Chondrocyte (in vitro differentiated cells): ENCODE measurements around the gene SARS2. TPM values are rescaled to one million over a fixed set of nuclear protein-coding genes. Genes with fewer than 3 reads are reported as not detected.

Experiments
- DNase-seq: peaks from one replicate; pipeline ENCODE4 v3.0.0; 2021; ENCODE audit warnings: mixed read lengths, low spot score
- H3K27ac Mint-ChIP-seq: one replicate; pipeline ENCODE4 v1.8.0; 2021; ENCODE audit warnings: mild to moderate bottlenecking, moderate library complexity, mixed read lengths; ENCODE audit not compliant: unreplicated experiment
- H3K27me3 Mint-ChIP-seq: 2 replicates; pipeline ENCODE4 v1.8.0; 2021; ENCODE audit warnings: low read depth, mixed read lengths
- H3K36me3 Mint-ChIP-seq: 2 replicates; pipeline ENCODE4 v1.8.0; 2021; ENCODE audit warnings: low read depth, mixed read lengths
- H3K4me1 Mint-ChIP-seq: 2 replicates; pipeline ENCODE4 v1.8.0; 2021; ENCODE audit warnings: low read depth, mild to moderate bottlenecking, mixed read lengths
- H3K4me3 Mint-ChIP-seq: one replicate; pipeline ENCODE4 v1.8.0; 2021; ENCODE audit warnings: mild to moderate bottlenecking, moderate library complexity, mixed read lengths; ENCODE audit not compliant: unreplicated experiment
- H3K9me3 Mint-ChIP-seq: 2 replicates; pipeline ENCODE4 v1.8.0; 2021; ENCODE audit warnings: low read depth, mixed read lengths
- long read RNA-seq: library from polyadenylated mRNA; stranded (forward); transcript quantifications from one replicate; pipeline ENCODE4 v2.0.0, GENCODE V29; 2021
- total RNA-seq: library from RNA; stranded (reverse); gene quantifications from 3 replicates; pipeline ENCODE4 v1.2.1, GENCODE V29; 2021
- TF ChIP-seq, protein P1 (sequence below): fragments of 200-600 bp; sonication (generic); IDR thresholded peaks from 2 replicates; pipeline ENCODE4 v1.5.0; 2021; ENCODE audit warnings: antibody characterized with exemption, mild to moderate bottlenecking, moderate library complexity

SARS2 gene, protein sequence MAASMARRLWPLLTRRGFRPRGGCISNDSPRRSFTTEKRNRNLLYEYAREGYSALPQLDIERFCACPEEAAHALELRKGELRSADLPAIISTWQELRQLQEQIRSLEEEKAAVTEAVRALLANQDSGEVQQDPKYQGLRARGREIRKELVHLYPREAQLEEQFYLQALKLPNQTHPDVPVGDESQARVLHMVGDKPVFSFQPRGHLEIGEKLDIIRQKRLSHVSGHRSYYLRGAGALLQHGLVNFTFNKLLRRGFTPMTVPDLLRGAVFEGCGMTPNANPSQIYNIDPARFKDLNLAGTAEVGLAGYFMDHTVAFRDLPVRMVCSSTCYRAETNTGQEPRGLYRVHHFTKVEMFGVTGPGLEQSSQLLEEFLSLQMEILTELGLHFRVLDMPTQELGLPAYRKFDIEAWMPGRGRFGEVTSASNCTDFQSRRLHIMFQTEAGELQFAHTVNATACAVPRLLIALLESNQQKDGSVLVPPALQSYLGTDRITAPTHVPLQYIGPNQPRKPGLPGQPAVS
- 14.4 to 25.8 TPM (median 15.6 TPM) in 3 replicates for total RNA-seq
- long read RNA-seq, transcript SARS2-201 (16 exons, 2,057 nt), result major isoform, 15 of 24 reads
- long read RNA-seq, partial matches to known transcripts, result 1 of 24 reads
- long read RNA-seq, other reads (novel, unspliced or antisense), result 8 of 24 reads

DNA sequence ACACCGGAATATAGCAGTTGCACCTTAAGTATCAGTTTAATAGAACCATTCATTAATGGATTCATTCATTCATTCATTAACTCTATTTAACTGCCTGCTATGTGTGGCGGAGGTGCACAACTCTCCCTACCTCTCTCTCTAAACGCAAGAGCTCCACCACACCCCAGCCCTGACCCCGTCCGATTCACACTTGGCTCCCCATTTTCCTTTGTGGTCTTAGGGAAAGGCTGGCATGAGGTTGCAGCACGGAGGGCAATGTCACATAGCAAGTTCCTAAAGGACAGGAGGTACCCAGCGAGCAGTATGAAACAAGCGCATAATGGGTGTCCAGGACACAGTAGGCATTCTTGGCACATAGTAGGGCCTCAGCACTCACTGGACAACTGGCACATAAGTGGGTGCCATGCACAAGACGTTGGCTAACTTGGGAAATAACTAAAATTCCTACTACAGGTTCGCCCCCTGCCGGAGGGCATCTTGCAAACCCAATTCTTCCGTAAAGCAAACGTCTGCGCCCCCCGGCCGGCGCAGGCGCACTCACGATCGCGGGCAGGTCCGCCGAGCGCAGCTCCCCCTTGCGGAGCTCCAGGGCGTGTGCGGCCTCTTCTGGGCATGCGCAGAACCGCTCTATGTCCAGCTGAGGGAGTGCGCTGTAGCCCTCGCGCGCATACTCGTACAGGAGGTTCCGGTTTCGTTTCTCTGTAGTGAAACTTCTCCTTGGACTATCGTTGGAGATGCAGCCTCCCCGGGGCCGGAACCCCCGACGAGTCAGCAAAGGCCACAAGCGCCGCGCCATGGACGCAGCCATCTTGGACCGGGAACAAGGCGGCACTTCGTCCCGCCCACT is at the start of gene SARS2:
Gene SARS2, minus strand, starts transcription at position 835 of the 847 bp plus-strand sequence. Its CDS starts 27 bp downstream, at position 808.
- Mint-ChIP-seq H3K27ac (peak within 1 kb of the TSS; percentile 97), H3K4me1 (peaks cover 33% of the 10 kb centered on the region), H3K27me3 (no peaks in the 10 kb centered on the region), H3K36me3 (peaks cover 14% of the 10 kb centered on the region), H3K9me3 (peaks cover 7% of the 10 kb centered on the region), H3K4me3 (peak within 1 kb of the TSS; percentile 96)
- DNase-seq, result no peak
- TF ChIP-seq, protein P1, sequence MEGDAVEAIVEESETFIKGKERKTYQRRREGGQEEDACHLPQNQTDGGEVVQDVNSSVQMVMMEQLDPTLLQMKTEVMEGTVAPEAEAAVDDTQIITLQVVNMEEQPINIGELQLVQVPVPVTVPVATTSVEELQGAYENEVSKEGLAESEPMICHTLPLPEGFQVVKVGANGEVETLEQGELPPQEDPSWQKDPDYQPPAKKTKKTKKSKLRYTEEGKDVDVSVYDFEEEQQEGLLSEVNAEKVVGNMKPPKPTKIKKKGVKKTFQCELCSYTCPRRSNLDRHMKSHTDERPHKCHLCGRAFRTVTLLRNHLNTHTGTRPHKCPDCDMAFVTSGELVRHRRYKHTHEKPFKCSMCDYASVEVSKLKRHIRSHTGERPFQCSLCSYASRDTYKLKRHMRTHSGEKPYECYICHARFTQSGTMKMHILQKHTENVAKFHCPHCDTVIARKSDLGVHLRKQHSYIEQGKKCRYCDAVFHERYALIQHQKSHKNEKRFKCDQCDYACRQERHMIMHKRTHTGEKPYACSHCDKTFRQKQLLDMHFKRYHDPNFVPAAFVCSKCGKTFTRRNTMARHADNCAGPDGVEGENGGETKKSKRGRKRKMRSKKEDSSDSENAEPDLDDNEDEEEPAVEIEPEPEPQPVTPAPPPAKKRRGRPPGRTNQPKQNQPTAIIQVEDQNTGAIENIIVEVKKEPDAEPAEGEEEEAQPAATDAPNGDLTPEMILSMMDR, result peak; percentile 100

DNA sequence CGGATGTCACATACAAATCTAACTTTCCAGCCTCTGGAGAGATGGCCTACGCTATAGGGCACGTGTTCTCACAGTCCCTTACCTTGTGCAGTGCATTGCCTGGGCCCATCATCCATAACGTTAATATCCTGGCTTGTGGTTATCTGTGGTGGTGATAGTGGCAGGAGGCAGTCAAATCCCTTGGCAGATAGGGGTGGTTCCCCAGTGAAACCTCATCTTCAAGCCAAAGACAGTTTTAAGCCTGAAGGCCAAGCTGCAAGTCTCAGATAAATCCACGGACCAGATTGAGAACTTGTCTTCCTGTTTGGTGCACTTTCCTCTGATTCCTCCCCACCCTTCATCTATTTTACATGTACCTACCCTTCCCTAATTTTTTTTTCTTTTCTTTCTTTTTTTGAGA is 49.2 kb upstream of the SARS2 start:
- H3K27ac Mint-ChIP-seq, result no peak overlapping the region
- no peaks in the 10 kb centered on the region for H3K9me3 Mint-ChIP-seq
- no peaks in the 10 kb centered on the region for H3K27me3 Mint-ChIP-seq
- no peaks in the 10 kb centered on the region for H3K36me3 Mint-ChIP-seq
- H3K4me1 Mint-ChIP-seq, result peaks cover 14% of the 10 kb centered on the region
- no peak overlapping the region for H3K4me3 Mint-ChIP-seq
- no peak for DNase-seq
- TF ChIP-seq, protein P1, result no peak

DNA sequence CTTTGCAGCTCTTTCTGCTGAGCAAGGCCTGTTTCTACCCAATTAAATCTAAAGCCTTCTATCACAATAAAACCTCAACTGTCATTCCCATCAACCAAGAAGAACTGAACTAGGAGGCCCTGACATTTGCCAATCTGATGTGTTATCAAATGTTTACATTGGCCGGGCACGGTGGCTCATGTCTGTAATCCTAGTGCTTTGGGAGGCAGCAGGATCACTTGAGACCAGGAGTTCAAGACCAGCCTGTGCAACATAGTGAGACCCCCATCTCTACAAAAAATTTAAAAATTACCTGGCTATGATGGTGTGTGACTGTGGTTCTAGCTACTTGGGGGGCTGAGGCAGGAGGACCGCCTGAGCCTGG is 47.7 kb upstream of the SARS2 start:
- Mint-ChIP-seq H3K27ac (no peak overlapping the region), H3K4me1 (peaks cover 22% of the 10 kb centered on the region), H3K9me3 (no peaks in the 10 kb centered on the region), H3K4me3 (no peak overlapping the region), H3K27me3 (no peaks in the 10 kb centered on the region), H3K36me3 (no peaks in the 10 kb centered on the region)
- TF ChIP-seq, protein P1, result no peak
- no peak for DNase-seq

DNA sequence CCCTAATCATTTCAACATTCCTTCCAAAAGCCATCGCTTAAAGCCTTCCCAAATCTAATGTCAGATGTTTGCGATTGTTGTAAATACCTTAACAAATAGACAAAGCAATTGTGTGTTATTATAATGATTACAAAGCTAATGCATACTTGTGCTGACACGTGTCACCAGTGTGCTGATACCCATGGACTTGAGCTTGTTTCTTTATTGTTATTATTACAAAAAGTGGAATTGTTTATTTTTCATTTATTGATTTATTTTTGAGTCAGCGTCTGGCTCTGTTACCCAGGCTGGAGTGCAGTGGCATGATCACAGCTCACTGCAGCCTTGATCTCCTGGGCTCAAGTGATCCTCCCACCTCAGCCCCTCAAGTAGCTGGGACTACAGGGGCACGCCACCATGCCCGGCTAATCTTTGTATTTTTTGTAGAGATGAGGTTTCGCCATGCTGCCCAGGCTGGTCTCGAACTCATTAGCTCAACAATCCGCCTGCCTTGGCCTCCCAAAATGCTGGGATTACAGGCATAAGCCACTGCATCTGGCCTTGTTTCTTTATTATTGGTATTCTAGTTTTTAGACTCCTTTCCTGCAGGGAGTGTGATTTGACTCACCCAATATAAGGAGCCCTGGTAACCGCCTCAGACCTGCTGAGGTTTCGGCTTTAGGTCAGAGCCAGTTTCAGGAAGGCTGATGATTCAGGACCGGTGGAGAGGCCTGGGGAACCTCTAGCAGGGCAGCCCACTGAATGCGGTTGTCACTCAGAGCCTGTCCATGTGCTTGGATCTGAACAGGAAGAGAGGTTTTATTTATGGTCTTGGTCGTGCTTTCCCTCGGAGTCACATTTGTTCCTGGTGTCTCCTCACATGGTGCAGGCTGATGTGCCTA is 47.1 kb upstream of the SARS2 start:
- no peaks in the 10 kb centered on the region for H3K9me3 Mint-ChIP-seq
- peaks cover 22% of the 10 kb centered on the region for H3K4me1 Mint-ChIP-seq
- no peak for DNase-seq
- H3K27ac Mint-ChIP-seq, result no peak overlapping the region
- no peaks in the 10 kb centered on the region for H3K27me3 Mint-ChIP-seq
- H3K4me3 Mint-ChIP-seq, result no peak overlapping the region
- no peaks in the 10 kb centered on the region for H3K36me3 Mint-ChIP-seq
- TF ChIP-seq, protein P1, result no peak
